Measurements from ENCODE around the gene ASIC1. TPM values are rescaled to one million over a fixed set of nuclear protein-coding genes. Genes with fewer than 3 reads are reported as not detected.

The ASIC1 gene
- total RNA-seq, 2 experiments from 2014 or later = 0.59 TPM; not detected in 1

- H4K20me1 ChIP-seq (ENCODE audit: insufficient read depth, low read length) = 0 out of 2 replicates have a peak, but pooled peaks cover 1% of the 10 kb centered on the region
- H2AFZ ChIP-seq (ENCODE audit: low read length) = no peak overlapping the region
- H3K9me3 ChIP-seq (ENCODE audit: low read length) = no peaks in the 10 kb centered on the region
- no peak overlapping the region for H3K4me2 ChIP-seq (ENCODE audit: low read length)
- POLR2A ChIA-PET = interaction anchor here (0.7 to 1.3 kb wide), 4 partner anchors 10 to 1152 kb away, joined by 3 to 5 read pairs (median 4); partner anchors contain the start of gene SMARCD1
- H3K79me2 ChIP-seq (ENCODE audit: insufficient read depth, low read depth, low read length) = no peaks in the 10 kb centered on the region
- no peak for TF ChIP-seq CTCF (conservative IDR thresholded peaks at IDR 0.05; ENCODE audit: low read length)
- TF ChIP-seq EZH2phosphoT487 (IDR thresholded peaks at IDR 0.05; ENCODE audit: borderline replicate concordance, low read depth, low read length) = no peak
- peaks cover 82% of the 10 kb centered on the region for H3K36me3 ChIP-seq (ENCODE audit: insufficient read depth, low read length)
- CTCF ChIA-PET (ENCODE audit: unreplicated experiment) = interaction anchor here (0.7 kb wide), 1 partner anchor 9 kb away, joined by 3 read pairs; no protein-coding TSS in a partner anchor
- peaks cover 6% of the 10 kb centered on the region for H3K4me1 ChIP-seq (ENCODE audit: insufficient read depth, low read length, poor library complexity, severe bottlenecking)
- no TSS peak for BruUV-seq (replicated peaks)
- no peaks in the 10 kb centered on the region for H3K9me2 ChIP-seq (ENCODE audit: insufficient read depth, low read length)
- H3K27ac ChIP-seq (ENCODE audit: low read depth, low read length, poor library complexity, severe bottlenecking) = no peak overlapping the region
- no peak overlapping the region for H3K4me3 ChIP-seq (ENCODE audit: low read depth, low read length, poor library complexity, severe bottlenecking)
- DNase-seq (ENCODE audit: low spot score) = no peak
- intact Hi-C loops (cut with micrococcal nuclease; ENCODE audit: unreplicated experiment) = no loop called here
Measured at GRCh38 chr12:50129290-50129689, 71.9 kb downstream of the ASIC1 start.

GRCh38 chr12:50132505-50133135 lies 75.2 kb downstream of the ASIC1 start:
- Histone ChIP-seq H3K4me1 (ENCODE audit: insufficient read depth, low read length, poor library complexity, severe bottlenecking) (no peaks in the 10 kb centered on the region), H3K9me3 (ENCODE audit: low read length) (no peaks in the 10 kb centered on the region), H4K20me1 (ENCODE audit: insufficient read depth, low read length) (no peaks in the 10 kb centered on the region), H3K36me3 (ENCODE audit: insufficient read depth, low read length) (peaks cover 82% of the 10 kb centered on the region), H3K4me2 (ENCODE audit: low read length) (no peak overlapping the region), H3K27ac (ENCODE audit: low read depth, low read length, poor library complexity, severe bottlenecking) (no peak overlapping the region), H3K4me3 (ENCODE audit: low read depth, low read length, poor library complexity, severe bottlenecking) (no peak overlapping the region), H3K79me2 (ENCODE audit: insufficient read depth, low read depth, low read length) (no peaks in the 10 kb centered on the region), H3K9me2 (ENCODE audit: insufficient read depth, low read length) (no peaks in the 10 kb centered on the region), H2AFZ (ENCODE audit: low read length) (no peak overlapping the region)
- intact Hi-C loops (cut with micrococcal nuclease; ENCODE audit: unreplicated experiment) = loop anchor here (1.0 kb wide), 3 partner anchors 43 to 182 kb away; no protein-coding TSS in a partner anchor
- POLR2A ChIA-PET = interaction anchor here (1.1 kb wide), 2 partner anchors 35 to 48 kb away, joined by 3 to 4 read pairs; partner anchors contain the start of gene CERS5
- no TSS peak for BruUV-seq (replicated peaks)
- CTCF ChIA-PET (ENCODE audit: unreplicated experiment) = interaction anchor here (0.6 to 1.8 kb wide), 5 partner anchors 21 to 182 kb away, joined by 3 to 10 read pairs (median 6); partner anchors contain the start of gene COX14
- DNase-seq (ENCODE audit: low spot score) = peak; percentile 69
- TF ChIP-seq EZH2phosphoT487 (IDR thresholded peaks at IDR 0.05; ENCODE audit: borderline replicate concordance, low read depth, low read length) = no peak
- peak; percentile 94 for TF ChIP-seq CTCF (conservative IDR thresholded peaks at IDR 0.05; ENCODE audit: low read length)

Other genes starting within 250 kb of the ASIC1 start
- 4.6 TPM in 2 replicates for gene NCKAP5L, start 229.2 kb upstream of the ASIC1 start, total RNA-seq (2014; rRNA removed; shearing (Covaris generic))
- gene NCKAP5L, start 229.2 kb upstream of the ASIC1 start, total RNA-seq (2022) = 9.5 and 12.2 TPM in 2 replicates
- gene BCDIN3D, start 214.5 kb upstream of the ASIC1 start, total RNA-seq (2014; rRNA removed; shearing (Covaris generic)) = 7.5 and 8.4 TPM in 2 replicates
- gene BCDIN3D, start 214.5 kb upstream of the ASIC1 start, total RNA-seq (2022) = 9.7 and 10.1 TPM in 2 replicates
- gene FAIM2, start 153.7 kb upstream of the ASIC1 start, total RNA-seq (2014; rRNA removed; shearing (Covaris generic)) = not detected in 2 replicates
- 0.10 and 0.35 TPM in 2 replicates for gene FAIM2, start 153.7 kb upstream of the ASIC1 start, total RNA-seq (2022)
- gene AQP2, start 106.9 kb upstream of the ASIC1 start, total RNA-seq (2014; rRNA removed; shearing (Covaris generic)) = not detected in 2 replicates
- not detected in 2 replicates for gene AQP2, start 106.9 kb upstream of the ASIC1 start, total RNA-seq (2022)
- gene AQP5, start 95.7 kb upstream of the ASIC1 start, total RNA-seq (2014; rRNA removed; shearing (Covaris generic)) = not detected in 2 replicates
- not detected in 2 replicates for gene AQP5, start 95.7 kb upstream of the ASIC1 start, total RNA-seq (2022)
- not detected in 2 replicates for gene AQP6, start 84.6 kb upstream of the ASIC1 start, total RNA-seq (2014; rRNA removed; shearing (Covaris generic))
- gene AQP6, start 84.6 kb upstream of the ASIC1 start, total RNA-seq (2022) = not detected in 2 replicates
- gene RACGAP1, start 32.1 kb upstream of the ASIC1 start, total RNA-seq (2014; rRNA removed; shearing (Covaris generic)) = 69.6 and 75.3 TPM in 2 replicates
- 93.6 and 104 TPM in 2 replicates for gene RACGAP1, start 32.1 kb upstream of the ASIC1 start, total RNA-seq (2022)
- 117 and 134 TPM in 2 replicates for gene SMARCD1, start 27.7 kb downstream of the ASIC1 start, total RNA-seq (2014; rRNA removed; shearing (Covaris generic))
- gene SMARCD1, start 27.7 kb downstream of the ASIC1 start, total RNA-seq (2022) = 92.8 and 109 TPM in 2 replicates
- gene GPD1, start 46.4 kb downstream of the ASIC1 start, total RNA-seq (2014; rRNA removed; shearing (Covaris generic)) = 0.31 and 0.47 TPM in 2 replicates
- gene GPD1, start 46.4 kb downstream of the ASIC1 start, total RNA-seq (2022) = 0.31 and 1.2 TPM in 2 replicates
- gene COX14, start 54.6 kb downstream of the ASIC1 start, total RNA-seq (2014; rRNA removed; shearing (Covaris generic)) = 51.4 and 57.4 TPM in 2 replicates
- 48.2 and 54.3 TPM in 2 replicates for gene COX14, start 54.6 kb downstream of the ASIC1 start, total RNA-seq (2022)
- 27.6 and 28.6 TPM in 2 replicates for gene CERS5, start 109.8 kb downstream of the ASIC1 start, total RNA-seq (2014; rRNA removed; shearing (Covaris generic))
- 36.9 and 42.3 TPM in 2 replicates for gene CERS5, start 109.8 kb downstream of the ASIC1 start, total RNA-seq (2022)
- gene LIMA1, start 225.9 kb downstream of the ASIC1 start, total RNA-seq (2014; rRNA removed; shearing (Covaris generic)) = 6.2 and 7.4 TPM in 2 replicates
- 18.2 and 20.4 TPM in 2 replicates for gene LIMA1, start 225.9 kb downstream of the ASIC1 start, total RNA-seq (2022)

All from OCI-LY7 (cell line).